Liver (tissue), 9 donors: ENCODE results near the gene GIGYF1. TPM values are rescaled to one million over a fixed set of nuclear protein-coding genes. Genes with fewer than 3 reads are reported as not detected.

Experiments used
- DNase-seq: peaks from one replicate; pipeline ENCODE4 v3.0.0-alpha.2; 2017; ENCODE audit warnings: low spot score
- H3K27ac ChIP-seq, 2 donors: one replicate each; pipeline ENCODE4 v1.7.0; 2013; ENCODE audit warnings: inconsistent platforms in 2 of 2, low read length in 2 of 2, control low read depth in 1 of 2, low read depth in 1 of 2, mild to moderate bottlenecking in 1 of 2
- H3K27me3 ChIP-seq, 4 donors: one replicate each; pipeline versions ENCODE4 v1.6.1 to v1.7.0; 2013; ENCODE audit warnings: low read length in 3 of 4, inconsistent platforms in 1 of 4, mild to moderate bottlenecking in 1 of 4, moderate library complexity in 1 of 4; ENCODE audit not compliant: control insufficient read depth in 4 of 4, insufficient read depth in 4 of 4
- H3K36me3 ChIP-seq, 4 donors: one replicate each; pipeline versions ENCODE4 v1.6.1 to v1.7.0; 2013; ENCODE audit warnings: low read length in 3 of 4, mild to moderate bottlenecking in 3 of 4, low read depth in 1 of 4, moderate library complexity in 1 of 4; ENCODE audit not compliant: control insufficient read depth in 4 of 4, insufficient read depth in 3 of 4
- H3K4me1 ChIP-seq, 4 donors: one replicate each; pipeline versions ENCODE4 v1.6.1 to v1.7.0; 2013; ENCODE audit warnings: low read length in 3 of 4, mild to moderate bottlenecking in 3 of 4, moderate library complexity in 1 of 4; ENCODE audit not compliant: control insufficient read depth in 4 of 4, insufficient read depth in 4 of 4
- H3K4me3 ChIP-seq, 3 donors: one replicate each; pipeline versions ENCODE4 v1.6.1 to v1.7.0; 2013; ENCODE audit warnings: low read length in 3 of 3, control low read depth in 1 of 3, low read depth in 1 of 3, mild to moderate bottlenecking in 1 of 3
- H3K9ac ChIP-seq, 2 donors: one replicate each; pipeline ENCODE4 v1.7.0; 2013; ENCODE audit warnings: low read length in 2 of 2, mild to moderate bottlenecking in 2 of 2, moderate library complexity in 2 of 2, control low read depth in 1 of 2, low read depth in 1 of 2
- H3K9me3 ChIP-seq, 4 donors: one replicate each; pipeline versions ENCODE4 v1.6.1 to v1.7.0; 2013; ENCODE audit warnings: low read length in 3 of 4; ENCODE audit not compliant: control insufficient read depth in 4 of 4
- ATF3 ChIP-seq: IDR thresholded peaks from 2 replicates; pipeline ENCODE4 v1.6.1; 2016; ENCODE audit warnings: antibody characterized with exemption
- CTCF ChIP-seq: fragments of 150-350 bp; IDR thresholded peaks from 2 replicates; pipeline ENCODE4 v1.5.1; 2017; ENCODE audit warnings: improper control_type of control experiment, low read depth, low read length; ENCODE audit not compliant: missing input control
- FOXA1 ChIP-seq: IDR thresholded peaks from 2 replicates; pipeline ENCODE4 v1.6.1; 2016; ENCODE audit warnings: antibody characterized with exemption
- FOXA2 ChIP-seq: IDR thresholded peaks from 2 replicates; pipeline ENCODE4 v1.6.1; 2016; ENCODE audit warnings: antibody characterized with exemption
- HNF4A ChIP-seq, 2 donors: conservative IDR thresholded peaks; 2 replicates each; pipeline ENCODE4 v1.6.1; 2016; ENCODE audit warnings: antibody characterized with exemption in 2 of 2, mild to moderate bottlenecking in 2 of 2
- HNF4G ChIP-seq: IDR thresholded peaks from 2 replicates; pipeline ENCODE4 v1.6.1; 2016; ENCODE audit warnings: antibody characterized with exemption
- JUND ChIP-seq, 2 donors: IDR thresholded peaks; 2 replicates each; pipeline ENCODE4 v1.6.1; 2016; ENCODE audit warnings: antibody characterized with exemption in 2 of 2
- MAX ChIP-seq: IDR thresholded peaks from 2 replicates; pipeline ENCODE4 v1.6.1; 2016; ENCODE audit warnings: antibody characterized with exemption
- NR2F2 ChIP-seq: IDR thresholded peaks from 2 replicates; pipeline ENCODE4 v1.6.1; 2016; ENCODE audit warnings: antibody characterized with exemption
- REST ChIP-seq: IDR thresholded peaks from 2 replicates; pipeline ENCODE4 v1.6.1; 2016; ENCODE audit warnings: antibody characterized with exemption, mild to moderate bottlenecking
- SP1 ChIP-seq: IDR thresholded peaks from 2 replicates; pipeline ENCODE4 v1.6.1; 2018; ENCODE audit warnings: antibody characterized with exemption, mild to moderate bottlenecking
- YY1 ChIP-seq: IDR thresholded peaks from 2 replicates; pipeline ENCODE4 v1.6.1; 2016; ENCODE audit warnings: antibody characterized with exemption, mild to moderate bottlenecking
- ZBTB33 ChIP-seq: IDR thresholded peaks from 2 replicates; pipeline ENCODE4 v1.6.1; 2016; ENCODE audit warnings: antibody characterized with exemption
- WGBS: extraction: QIAGEN DNeasy Blood & Tissue Kit; methylation state at CpG from one replicate; pipeline ENCODE4 v1.1.7; 2013; 5-methylcytosine and 5-hydroxymethylcytosine counted together
- polyA plus RNA-seq, 2 donors: library from polyadenylated mRNA; stranded (reverse) in 1 of 2; unstranded in 1 of 2; fragments of 200-250 nt in 1 of 2; fragments of >200 nt in 1 of 2; fragmentation: Nextera tagmentation in 1 of 2; extraction: Ambion mirVana in 1 of 2; gene quantifications; one replicate each; pipeline versions ENCODE4 v1.2.1 to v1.2.3, GENCODE V29; 2013 to 2015
- total RNA-seq, 2 donors: library from RNA; depleted of rRNA; stranded (reverse); fragments of >200 nt; gene quantifications; one replicate each; pipeline ENCODE4 v1.2.3, GENCODE V29; 2014
- donor health status: healthy.
- donor health status: healthy.
- donor health status: healthy.
- donor health status: healthy.
- donor health status: healthy.

Gene GIGYF1
- total and polyA plus RNA-seq, 4 donors = 6.8 to 12.7 (median 10.1) TPM

- peak overlapping the region; percentile 59 to 88 (median 73) for H3K4me3 ChIP-seq
- H3K36me3 ChIP-seq = peaks cover 0 to 6% (median 3%) of the 10 kb centered on the region in 4 donors
- DNase-seq = no peak
- no peaks in the 10 kb centered on the region for H3K9me3 ChIP-seq
- H3K27me3 ChIP-seq = no peaks in the 10 kb centered on the region
- peaks cover 0 to 30% (median 14%) of the 10 kb centered on the region in 4 donors for H3K4me1 ChIP-seq
- peak overlapping the region; percentile 30 to 61 for H3K9ac ChIP-seq
- peak overlapping the region; percentile 87 to 88 for H3K27ac ChIP-seq
- no peak for TF ChIP-seq ATF3
- TF ChIP-seq YY1 = peak; percentile 25
- 32% methylated on average over 24 of the region's 24 CpGs for WGBS
Measured at GRCh38 chr7:100640517-100641440, 53.3 kb downstream of the GIGYF1 start.

DNA sequence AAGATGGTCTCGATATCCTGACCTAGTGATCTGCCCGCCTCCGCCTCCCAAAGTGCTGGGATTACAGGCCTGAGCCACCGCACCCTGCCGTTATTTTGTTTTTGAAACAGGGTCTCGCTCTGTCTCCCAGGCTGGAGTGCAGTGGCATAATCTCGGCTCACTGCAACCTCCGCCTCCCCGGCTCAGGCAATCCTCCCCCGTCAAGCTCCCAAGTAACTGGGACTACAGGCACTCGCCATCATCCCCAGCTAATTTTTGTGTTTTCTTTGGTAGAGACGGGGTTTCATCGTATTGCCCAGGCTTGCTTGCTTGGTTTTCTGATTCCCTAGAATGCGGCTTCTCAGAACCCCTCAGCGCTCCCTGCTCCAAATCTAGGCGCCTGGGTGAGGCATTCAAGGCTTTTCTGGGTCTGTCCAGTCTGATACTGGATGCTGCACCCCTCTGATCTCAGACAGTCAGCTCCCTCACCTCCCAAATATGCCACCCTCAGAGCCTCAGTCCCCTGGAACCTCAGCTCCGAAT lies 54.0 kb downstream of the GIGYF1 start:
- H3K36me3 ChIP-seq = peaks cover 0 to 8% (median 4%) of the 10 kb centered on the region in 4 donors
- no peak for DNase-seq
- peak overlapping the region; percentile 44 to 88 for H3K27ac ChIP-seq
- peak overlapping the region in 1 of 2 donors; percentile 61 for H3K9ac ChIP-seq
- peak overlapping the region; percentile 59 to 88 (median 73) for H3K4me3 ChIP-seq
- 41% methylated on average over 17 of the region's 17 CpGs for WGBS
- H3K4me1 ChIP-seq = peaks cover 0 to 30% (median 14%) of the 10 kb centered on the region in 4 donors
- H3K27me3 ChIP-seq = no peaks in the 10 kb centered on the region
- TF ChIP-seq YY1 = no peak
- no peak for TF ChIP-seq FOXA2
- no peak for TF ChIP-seq HNF4G
- no peak for TF ChIP-seq NR2F2
- TF ChIP-seq HNF4A (conservative IDR thresholded peaks at IDR 0.05) = no peak
- TF ChIP-seq ZBTB33 = no peak
- no peak for TF ChIP-seq MAX
- no peak for TF ChIP-seq JUND (IDR thresholded peaks at IDR 0.05)
- TF ChIP-seq ATF3 = no peak
- TF ChIP-seq REST = no peak
- TF ChIP-seq FOXA1 = no peak
- TF ChIP-seq SP1 = no peak
- no peak for TF ChIP-seq CTCF
- H3K9me3 ChIP-seq = no peaks in the 10 kb centered on the region
